HCT116 (cell line): ENCODE results near the gene ARHGEF12. TPM values are rescaled to one million over a fixed set of nuclear protein-coding genes. Genes with fewer than 3 reads are reported as not detected.

Source experiments
- ATAC-seq: fragments of 200-7000 bp; cut with Tn5 transposase; 2 replicates; pipeline ENCODE4 v1.9.1; 2020; ENCODE audit warnings: mild to moderate bottlenecking, moderate library complexity
- BruUV-seq: library from RNA; stranded (reverse); fragments of 400-500 nt; replicated peaks from 2 replicates; lab custom pipeline; 2021; lab: Mats Ljungman, UMichigan
- CTCF ChIA-PET: fragments of 300-600 bp; sonication (Branson Sonifier 250); formaldehyde crosslinking; loops from one replicate; lab custom pipeline; 2021; ENCODE audit warnings: antibody characterized with exemption; lab: Charles Lee
- POLR2A ChIA-PET: fragments of 300-600, 350-600 bp; sonication (Branson Sonifier 250); formaldehyde crosslinking; loops from one replicate; lab custom pipeline; 2021; ENCODE audit warnings: antibody characterized with exemption; lab: Charles Lee
- RAD21 ChIA-PET, 2 experiments: fragments of 300-600 bp; sonication (Branson Sonifier 250); formaldehyde crosslinking; loops; one replicate each; lab custom pipeline; 2023; ENCODE audit warnings: low total read pairs in 2 of 2; ENCODE audit not compliant: uncharacterized antibody in 2 of 2, unreplicated experiment in 2 of 2, low non-redundant PET in 1 of 2; lab: Charles Lee
- DNase-seq: peaks from one replicate; pipeline ENCODE4 v3.0.0-alpha.2; 2010; ENCODE audit warnings: low read depth, low spot score
- H2AFZ ChIP-seq: fragments of 200-600 bp; shearing (Covaris generic), sonication (generic); 2 replicates; pipeline ENCODE4 v1.6.1; 2017; ENCODE audit warnings: low read depth, mixed run types, mixed read lengths, antibody characterized with exemption, low read length; ENCODE audit not compliant: poor library complexity, severe bottlenecking
- H3K27ac ChIP-seq: 2 replicates; pipeline ENCODE4 v1.5.1; 2012; ENCODE audit warnings: low read depth, low read length
- H3K27me3 ChIP-seq: fragments of 200-600 bp; sonication (generic); 2 replicates; pipeline ENCODE4 v1.6.1; 2016; ENCODE audit warnings: mixed run types, low read length, mixed read lengths; ENCODE audit not compliant: insufficient read depth
- H3K36me3 ChIP-seq, 2 experiments: fragments of 200-500 bp in 1 of 2; fragments of 200-600 bp in 1 of 2; sonication (Bioruptor generic) in 1 of 2; sonication (generic) in 1 of 2; 2 replicates each; pipeline versions ENCODE4 v1.5.1 to v1.6.1; 2014 to 2016; ENCODE audit warnings: low read length in 2 of 2, inconsistent platforms in 1 of 2, mixed read lengths in 1 of 2, mixed run types in 1 of 2; ENCODE audit not compliant: insufficient read depth in 2 of 2, control insufficient read depth in 1 of 2
- H3K4me1 ChIP-seq, 2 experiments: fragments of 200-600 bp in 1 of 2; sonication (generic) in 1 of 2; 2 replicates each; pipeline versions ENCODE4 v1.5.1 to v1.6.1; 2012 to 2017; ENCODE audit warnings: low read length in 2 of 2, inconsistent platforms in 1 of 2, mild to moderate bottlenecking in 1 of 2, mixed read lengths in 1 of 2, mixed run types in 1 of 2, moderate library complexity in 1 of 2; ENCODE audit not compliant: insufficient read depth in 2 of 2, control insufficient read depth in 1 of 2
- H3K4me2 ChIP-seq: fragments of 200-600 bp; sonication (generic); 2 replicates; pipeline ENCODE4 v1.6.1; 2017; ENCODE audit warnings: mixed run types, low read length, mixed read lengths
- H3K4me3 ChIP-seq, 2 experiments: fragments of 200-600 bp in 1 of 2; sonication (generic) in 1 of 2; replicated peaks in 1 of 2; 2 replicates each; pipeline ENCODE4 v1.5.1; 2011 to 2016; ENCODE audit warnings: low read length in 2 of 2, control low read depth in 1 of 2, low read depth in 1 of 2, mild to moderate bottlenecking in 1 of 2, mixed read lengths in 1 of 2, mixed run types in 1 of 2
- H3K79me2 ChIP-seq: fragments of 200-600 bp; sonication (generic); 2 replicates; pipeline ENCODE4 v1.6.1; 2017; ENCODE audit warnings: mild to moderate bottlenecking, mixed run types, low read length, moderate library complexity, mixed read lengths; ENCODE audit not compliant: insufficient read depth
- H3K9ac ChIP-seq: fragments of 200-600 bp; sonication (generic); 2 replicates; pipeline ENCODE4 v1.6.1; 2016; ENCODE audit warnings: low read length, mixed read lengths
- H3K9me2 ChIP-seq: fragments of 200-600 bp; sonication (generic), shearing (Covaris generic); 2 replicates; pipeline ENCODE4 v1.6.1; 2017; ENCODE audit warnings: mixed run types, mild to moderate bottlenecking, moderate library complexity; ENCODE audit not compliant: insufficient read depth
- H3K9me3 ChIP-seq, 2 experiments: fragments of 200-500 bp in 1 of 2; fragments of 200-600 bp in 1 of 2; sonication (Bioruptor generic) in 1 of 2; sonication (generic) in 1 of 2; 2 replicates each; pipeline ENCODE4 v1.6.1; 2014 to 2017; ENCODE audit warnings: low read length in 2 of 2, mixed read lengths in 2 of 2, inconsistent platforms in 1 of 2, low read depth in 1 of 2, mild to moderate bottlenecking in 1 of 2, mixed run types in 1 of 2, moderate library complexity in 1 of 2; ENCODE audit not compliant: control insufficient read depth in 1 of 2, insufficient read depth in 1 of 2
- H4K20me1 ChIP-seq: fragments of 200-600 bp; sonication (generic), shearing (Covaris generic); 2 replicates; pipeline ENCODE4 v1.6.1; 2017; ENCODE audit warnings: mixed run types, mild to moderate bottlenecking, moderate library complexity; ENCODE audit not compliant: insufficient read depth
- ATF3 ChIP-seq: IDR thresholded peaks from 2 replicates; pipeline ENCODE4 v1.6.1; 2012
- CEBPB ChIP-seq: IDR thresholded peaks from 2 replicates; pipeline ENCODE4 v1.6.1; 2012; ENCODE audit warnings: low read depth
- ELF1 ChIP-seq: IDR thresholded peaks from 2 replicates; pipeline ENCODE4 v1.6.1; 2012; ENCODE audit warnings: low read depth, borderline replicate concordance
- EZH2 ChIP-seq: fragments of 200-600 bp; sonication (generic); IDR thresholded peaks from 2 replicates; pipeline ENCODE4 v1.6.1; 2017; ENCODE audit warnings: antibody characterized with exemption, mixed run types
- EZH2phosphoT487 ChIP-seq: fragments of 200-600 bp; IDR thresholded peaks from 2 replicates; pipeline ENCODE4 v1.6.1; 2018; ENCODE audit warnings: antibody characterized with exemption, borderline replicate concordance
- JUND ChIP-seq: IDR thresholded peaks from 2 replicates; pipeline ENCODE4 v1.6.1; 2012
- MAX ChIP-seq: IDR thresholded peaks from 2 replicates; pipeline ENCODE4 v1.6.1; 2012
- POLR2A ChIP-seq: IDR thresholded peaks from 2 replicates; pipeline ENCODE4 v1.7.0; 2011; ENCODE audit warnings: borderline replicate concordance; ENCODE audit not compliant: insufficient read depth, insufficient read length; ENCODE audit errors: extremely low read depth
- POLR2AphosphoS5 ChIP-seq: IDR thresholded peaks from 2 replicates; pipeline ENCODE4 v1.6.1; 2011; ENCODE audit warnings: mild to moderate bottlenecking, low read depth, low read length, moderate library complexity
- REST ChIP-seq: IDR thresholded peaks from 2 replicates; pipeline ENCODE4 v1.6.1; 2012; ENCODE audit warnings: low read depth
- SIN3A ChIP-seq: IDR thresholded peaks from 2 replicates; pipeline ENCODE4 v1.6.1; 2012; ENCODE audit warnings: low read depth
- SP1 ChIP-seq: IDR thresholded peaks from 2 replicates; pipeline ENCODE4 v1.6.1; 2012; ENCODE audit warnings: low read depth
- SRF ChIP-seq: IDR thresholded peaks from 2 replicates; pipeline ENCODE4 v1.6.1; 2012; ENCODE audit warnings: low read depth
- TCF7L2 ChIP-seq: IDR thresholded peaks from 2 replicates; pipeline ENCODE4 v1.7.0; 2011; ENCODE audit warnings: borderline replicate concordance, inconsistent platforms; ENCODE audit not compliant: insufficient read depth, insufficient read length; ENCODE audit errors: extremely low read depth
- ZBTB33 ChIP-seq: IDR thresholded peaks from 2 replicates; pipeline ENCODE4 v1.6.1; 2011; ENCODE audit warnings: mild to moderate bottlenecking, low read length, moderate library complexity; ENCODE audit not compliant: insufficient replicate concordance; ENCODE audit errors: extremely low read depth
- ZFX ChIP-seq: fragments of 450-650 bp; IDR thresholded peaks from 2 replicates; pipeline ENCODE4 v1.6.1; 2017
- intact Hi-C: fragments of 100-400 bp; cut with micrococcal nuclease; formaldehyde crosslinking; loops from 2 replicates; pipeline ENCODE4 v1.10.0; 2022
- total RNA-seq: library from RNA; stranded (reverse); gene quantifications from one replicate; pipeline ENCODE4 v1.2.1, GENCODE V29; 2021; ENCODE audit not compliant: unreplicated experiment

ARHGEF12 gene
- total RNA-seq, 1 experiment from 2014 or later, result 81.4 TPM

DNA sequence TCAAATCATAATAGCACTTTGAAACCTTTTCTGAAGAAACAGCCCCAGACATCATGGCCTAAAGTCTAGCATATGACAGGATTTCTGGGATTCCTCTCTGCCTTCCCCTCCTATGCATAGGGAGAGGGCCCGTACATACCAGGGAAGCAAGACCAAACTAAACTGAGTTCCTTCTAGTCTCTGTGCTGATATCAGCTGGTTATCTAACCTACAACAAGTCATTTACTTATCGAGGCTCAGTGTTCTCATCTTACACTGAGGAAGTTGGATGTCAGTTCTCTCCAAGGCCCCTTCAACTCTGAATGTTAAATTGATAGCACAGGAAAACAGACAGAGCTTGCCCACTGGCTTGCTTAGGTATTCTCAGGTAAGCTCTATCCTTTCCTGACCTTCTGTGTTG is 158.4 kb downstream of the ARHGEF12 start:
- H3K9me3 ChIP-seq, result no peaks in the 10 kb centered on the region
- H3K9me2 ChIP-seq, result no peaks in the 10 kb centered on the region
- no peak overlapping the region for H3K4me2 ChIP-seq
- CTCF ChIA-PET, result no interaction called here
- RAD21 ChIA-PET, result no interaction called here
- DNase-seq, result no peak
- no peak for ATAC-seq
- no TSS peak for BruUV-seq
- no peak for TF ChIP-seq SP1
- TF ChIP-seq ELF1, result no peak
- TF ChIP-seq ZFX, result no peak
- no peak for TF ChIP-seq SIN3A
- no peak for TF ChIP-seq TCF7L2
- no peak for TF ChIP-seq POLR2AphosphoS5
- TF ChIP-seq EZH2, result no peak
- no peak for TF ChIP-seq ZBTB33
- TF ChIP-seq EZH2phosphoT487, result no peak
- no peak for TF ChIP-seq MAX
- TF ChIP-seq POLR2A, result no peak
- TF ChIP-seq CEBPB, result no peak
- no peak for TF ChIP-seq SRF
- no peak for TF ChIP-seq ATF3
- TF ChIP-seq REST, result no peak
- TF ChIP-seq JUND, result no peak
- peaks cover 4 to 9% of the 10 kb centered on the region in 2 experiments; a peak in 3 of 4 replicates for H3K4me1 ChIP-seq
- no peak overlapping the region for H3K9ac ChIP-seq
- no peaks in the 10 kb centered on the region for H4K20me1 ChIP-seq
- H3K36me3 ChIP-seq, result no peaks in the 10 kb centered on the region
- POLR2A ChIA-PET, result no interaction called here
- H3K4me3 ChIP-seq, result no peak overlapping the region
- H3K27ac ChIP-seq, result no peak overlapping the region
- no peaks in the 10 kb centered on the region for H3K79me2 ChIP-seq
- no peaks in the 10 kb centered on the region for H3K27me3 ChIP-seq
- intact Hi-C loops, result no loop called here
- no peak overlapping the region for H2AFZ ChIP-seq
